DMS53 treated with DMSO at 0.1 percent for 48 hours (cell line): Measurements from ENCODE around the gene G6PC2.
"Not testable (repeated sequence)": the region's sequence is repeated elsewhere in the genome, so short reads cannot be mapped to it uniquely, and the experiment has no call there.

Source experiments
- DNase-seq: peaks from one replicate; lab custom pipeline; 2025; ENCODE audit not compliant: unreplicated experiment; lab: John Stamatoyannopoulos, UW

G6PC2 gene

GRCh38 chr2:168903888-168904287 is 2.8 kb downstream of the G6PC2 start:
- no peak for DNase-seq

DNA sequence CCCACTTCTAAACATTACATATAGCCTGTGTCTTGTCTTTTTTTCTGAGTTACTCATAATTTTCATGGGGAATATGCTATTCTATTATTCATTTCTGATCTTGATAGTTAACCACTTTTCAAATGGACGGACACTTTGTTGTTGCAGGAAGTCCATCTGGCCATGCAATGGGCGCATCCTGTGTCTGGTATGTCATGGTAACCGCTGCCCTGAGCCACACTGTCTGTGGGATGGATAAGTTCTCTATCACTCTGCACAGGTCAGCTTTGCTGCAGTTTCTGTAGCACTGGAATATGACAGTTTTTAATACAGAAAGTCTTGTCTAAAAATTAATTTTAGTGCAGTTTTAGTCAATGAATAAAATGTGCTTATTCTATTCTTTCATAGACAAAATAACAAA is 3.3 kb downstream of the G6PC2 start:
- no peak for DNase-seq

GRCh38 chr2:168907940-168908662 is 7.0 kb downstream of the G6PC2 start:
- no peak for DNase-seq

DNA sequence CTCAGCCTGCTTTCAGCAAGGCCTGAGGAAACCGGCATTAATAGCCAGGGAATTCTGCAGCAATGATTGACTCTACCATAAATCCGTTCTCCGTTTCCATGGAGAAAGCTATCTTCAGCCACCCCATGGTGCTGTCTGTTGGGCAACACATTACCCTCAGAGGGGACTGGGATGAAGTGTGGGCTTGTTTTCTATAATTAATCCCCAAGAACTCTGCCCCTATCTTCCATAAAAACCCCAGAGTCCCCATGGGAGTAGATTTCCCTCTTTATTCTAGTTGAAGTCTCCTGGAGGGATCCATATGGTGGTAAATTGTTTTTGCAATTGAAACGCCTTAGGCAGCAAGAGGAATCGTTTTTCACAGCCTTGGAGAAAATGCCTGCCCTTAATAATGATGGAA is 9.2 kb downstream of the G6PC2 start:
- no peak for DNase-seq

- DNase-seq, result no peak
These were observed 11.4 kb downstream of the G6PC2 start for GRCh38 chr2:168912466-168912865.

- peak; percentile 26 for DNase-seq
These were observed 11.8 kb downstream of the G6PC2 start for GRCh38 chr2:168912901-168913369.

GRCh38 chr2:168913495-168913894 is 12.4 kb downstream of the G6PC2 start:
- no peak for DNase-seq

- no peak for DNase-seq
These were observed 14.6 kb downstream of the G6PC2 start for GRCh38 chr2:168915441-168916330.

GRCh38 chr2:168916331-168916675 is 15.2 kb downstream of the G6PC2 start:
- DNase-seq, result no peak

GRCh38 chr2:168920504-168921157 is 19.5 kb downstream of the G6PC2 start:
- peak; percentile 71 for DNase-seq

DNA sequence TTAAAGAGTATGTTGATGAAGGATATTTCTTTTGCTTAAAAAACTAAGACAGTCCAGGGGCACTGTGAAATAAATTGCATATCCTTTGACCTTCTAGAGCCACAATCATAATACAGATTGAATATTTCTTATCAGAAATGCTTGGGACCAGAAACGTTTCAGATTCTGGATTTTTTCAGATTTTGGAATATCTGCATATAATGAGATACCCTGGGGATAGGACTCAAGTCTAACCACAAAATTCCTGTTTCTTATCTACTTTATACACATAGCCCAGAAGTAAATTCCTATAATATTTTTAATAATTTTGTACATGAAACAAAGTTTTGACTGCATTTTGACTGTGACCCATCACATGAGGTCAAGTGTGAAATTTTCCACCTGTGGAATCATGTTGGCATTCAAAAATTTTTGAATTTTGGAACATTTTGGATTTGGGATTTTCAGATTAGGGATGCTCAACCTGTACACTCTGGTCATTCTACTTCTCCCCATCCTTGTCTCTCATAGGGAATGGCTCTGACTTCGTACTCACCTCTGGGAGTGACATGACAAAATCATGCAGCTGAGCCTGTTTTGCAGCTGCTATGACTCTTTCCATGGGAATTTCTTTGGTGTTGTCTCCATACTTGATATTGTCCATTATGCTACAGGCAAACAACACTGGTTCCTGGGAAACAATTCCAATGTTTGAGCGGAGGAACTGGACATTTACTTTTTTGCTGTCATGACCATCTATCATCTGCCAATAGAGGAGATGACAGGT is 25.7 kb downstream of the G6PC2 start:
- no peak for DNase-seq

DNA sequence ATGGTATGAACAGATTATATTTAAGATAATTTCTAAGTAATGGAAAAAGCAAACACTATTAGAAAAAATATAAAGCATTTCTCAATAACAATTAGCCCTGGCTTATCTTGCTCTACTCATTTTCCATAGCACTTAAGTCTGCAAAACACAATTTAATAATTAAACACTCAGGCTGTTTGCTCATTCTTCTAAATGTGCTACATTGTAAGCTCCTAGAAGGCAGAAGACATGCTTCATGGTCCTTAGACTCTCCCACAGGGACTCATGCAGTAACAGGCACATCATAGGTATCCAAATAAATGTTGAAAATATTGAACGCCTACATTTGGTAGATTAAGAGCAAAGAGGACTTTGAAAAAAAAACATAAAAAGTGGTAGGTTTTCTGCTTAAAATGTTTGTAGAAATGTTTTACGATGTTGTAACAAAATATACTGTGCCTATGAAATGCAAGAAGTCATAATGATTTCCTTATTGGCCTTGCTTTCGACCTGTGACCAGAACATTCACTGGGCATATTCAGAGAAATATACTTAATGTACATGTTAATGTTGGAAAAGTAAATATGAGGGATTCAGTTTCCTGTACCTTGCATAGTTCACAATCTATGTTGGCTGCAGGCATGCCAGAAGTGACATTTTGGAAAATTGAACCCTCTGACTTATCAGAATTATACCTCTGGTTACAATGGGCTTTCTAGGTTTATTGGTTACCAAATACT is 27.2 kb downstream of the G6PC2 start:
- DNase-seq, result no peak

DNA sequence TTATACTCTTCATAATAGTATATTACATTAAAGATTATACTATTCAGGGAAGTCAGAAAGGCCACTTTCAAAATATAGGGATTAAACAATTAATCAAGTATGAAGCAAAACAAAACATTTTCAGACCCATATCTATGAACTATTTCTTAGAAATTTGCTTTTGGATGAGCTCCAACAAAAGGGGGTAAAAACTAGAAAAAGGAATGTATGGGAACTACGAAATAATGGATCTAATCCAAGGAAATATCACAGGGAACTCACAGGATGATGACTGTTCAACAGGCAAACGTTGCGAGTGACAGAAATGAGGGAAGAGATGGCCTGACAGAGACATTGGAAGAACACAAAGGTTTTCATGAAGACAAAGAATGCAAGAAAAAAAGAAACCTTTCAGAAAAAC is 27.9 kb downstream of the G6PC2 start:
- DNase-seq, result no peak

- DNase-seq, result no peak
These were observed 29.2 kb downstream of the G6PC2 start for GRCh38 chr2:168930242-168930641.

GRCh38 chr2:168932174-168932573 is 31.1 kb downstream of the G6PC2 start:
- DNase-seq, result not testable (repeated sequence)

- DNase-seq, result no peak
These were observed 33.7 kb downstream of the G6PC2 start for GRCh38 chr2:168934826-168935225.

DNA sequence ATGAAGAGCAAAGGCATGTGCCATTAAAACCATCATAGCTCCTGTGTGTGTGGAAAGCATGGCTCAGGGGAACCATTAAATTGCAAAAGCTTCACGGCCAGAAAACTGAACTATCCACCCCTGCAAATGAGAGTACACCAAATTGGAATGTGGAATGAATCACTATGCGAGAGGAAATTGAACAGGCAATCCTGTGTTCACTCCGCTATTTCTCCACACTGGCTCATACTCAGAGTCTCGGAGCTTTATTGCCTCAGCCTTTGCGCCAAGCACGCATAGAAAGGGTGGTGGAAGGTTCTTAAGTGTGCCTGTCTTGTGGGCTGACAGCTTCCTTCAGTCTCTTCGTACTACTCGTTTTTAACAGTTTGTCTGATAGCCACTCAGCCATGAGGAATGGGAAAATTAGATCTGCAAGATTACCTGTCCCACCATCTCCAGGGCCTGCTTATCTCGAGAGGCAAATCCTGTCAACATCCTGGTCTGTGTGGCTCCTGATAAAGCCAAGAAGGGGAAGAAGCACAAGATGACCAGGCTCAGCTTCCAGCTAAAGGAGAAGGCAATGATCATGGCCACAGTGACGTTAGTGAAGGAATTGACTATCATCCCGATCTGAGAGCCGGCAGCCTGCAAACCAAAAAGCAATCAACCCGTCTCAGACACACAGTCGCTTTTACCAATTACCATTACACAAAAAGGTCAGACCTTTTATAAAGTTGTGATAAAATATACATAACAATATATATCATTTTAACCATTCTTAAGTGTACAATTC is 34.9 kb downstream of the G6PC2 start:
- no peak for DNase-seq

- DNase-seq, result no peak
These were observed 38.0 kb downstream of the G6PC2 start for GRCh38 chr2:168939061-168939460.

DNA sequence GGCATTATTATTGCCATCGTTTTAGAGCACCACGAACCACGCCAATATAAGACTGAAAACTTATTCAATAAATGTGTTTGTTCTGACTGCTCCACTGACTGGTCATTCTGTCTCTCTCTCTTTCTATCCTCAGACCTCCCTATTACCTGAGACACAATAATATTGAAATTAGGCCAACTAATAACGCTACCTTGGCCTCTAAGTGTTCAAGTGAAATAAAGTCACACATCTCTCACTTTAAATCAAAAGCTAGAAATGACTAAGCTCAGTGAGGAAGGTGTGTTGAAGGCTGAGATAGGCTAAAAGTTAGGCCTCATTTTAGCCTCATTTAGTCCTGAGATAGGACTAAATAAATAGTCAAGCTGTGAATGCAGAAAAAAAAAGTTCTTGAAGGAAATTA is 38.8 kb downstream of the G6PC2 start:
- no peak for DNase-seq

DNA sequence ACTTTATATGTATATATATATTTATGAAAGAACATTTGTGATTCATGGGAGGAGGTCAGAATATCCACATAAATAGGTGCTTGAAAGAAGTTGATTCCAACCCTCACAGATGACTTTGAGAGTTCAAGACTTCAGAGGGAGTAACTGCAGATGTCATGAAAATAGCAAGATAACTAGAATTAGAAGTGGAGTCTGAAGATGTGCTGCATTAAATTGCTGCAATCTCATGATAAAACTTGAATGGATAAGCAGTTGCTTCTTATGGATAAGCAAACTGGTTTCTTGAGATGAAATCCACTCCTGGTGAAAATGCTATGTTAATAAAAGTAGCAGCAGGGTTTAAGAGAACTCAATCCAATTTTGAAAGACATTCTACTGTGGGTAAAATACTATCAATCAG is 40.2 kb downstream of the G6PC2 start:
- no peak for DNase-seq
